NCI-H2081 treated with DMSO at 0.1 percent for 48 hours (cell line): ENCODE data around the gene HECW1.
"Not testable (repeated sequence)": the region's sequence is repeated elsewhere in the genome, so short reads cannot be mapped to it uniquely, and the experiment has no call there.

Source experiments
- DNase-seq: peaks from one replicate; lab custom pipeline; 2025; lab: John Stamatoyannopoulos, UW

HECW1 gene

DNA sequence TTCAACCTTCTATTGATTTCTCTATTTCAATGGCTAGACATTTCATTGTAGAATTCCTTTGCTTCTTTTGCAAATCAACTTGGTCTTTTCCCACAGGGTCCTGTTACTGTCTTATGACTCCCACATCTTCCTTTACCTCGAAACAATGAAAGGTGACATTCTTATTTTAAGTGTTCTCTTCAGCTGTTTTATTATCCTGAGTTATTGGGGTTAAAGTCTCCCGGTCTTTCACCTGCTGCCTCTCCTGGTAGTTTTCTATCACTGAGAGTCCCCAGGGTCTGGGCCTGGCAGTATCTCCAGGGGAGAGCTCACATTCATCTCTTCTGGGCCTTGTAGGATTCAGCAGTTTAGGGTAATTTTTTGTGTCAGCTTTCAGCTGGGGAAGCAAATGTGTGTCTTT, 95.8 kb downstream of the HECW1 start:
- no peak for DNase-seq

- not testable (repeated sequence) for DNase-seq
Measured at GRCh38 chr7:43210539-43210938, 98.1 kb downstream of the HECW1 start.

DNA sequence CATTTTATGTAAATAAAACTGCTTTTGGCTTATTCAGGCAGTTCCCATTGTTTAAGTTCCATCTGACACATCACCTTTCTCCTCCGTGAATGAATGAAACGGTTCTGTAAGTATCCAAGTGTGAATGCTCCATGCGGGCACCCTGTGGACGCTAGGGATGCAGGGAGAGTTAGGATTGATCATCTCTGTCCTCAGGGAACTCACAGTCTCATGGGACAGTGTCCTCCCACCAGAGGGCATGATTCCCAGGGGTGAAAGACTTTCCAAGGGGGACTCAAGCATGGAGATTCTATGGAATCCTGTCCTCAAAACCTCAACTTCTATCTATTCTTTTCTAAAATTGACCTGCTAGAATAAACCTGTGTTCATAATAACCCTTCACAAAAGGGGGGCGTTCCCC, 98.8 kb downstream of the HECW1 start:
- no peak for DNase-seq

DNA sequence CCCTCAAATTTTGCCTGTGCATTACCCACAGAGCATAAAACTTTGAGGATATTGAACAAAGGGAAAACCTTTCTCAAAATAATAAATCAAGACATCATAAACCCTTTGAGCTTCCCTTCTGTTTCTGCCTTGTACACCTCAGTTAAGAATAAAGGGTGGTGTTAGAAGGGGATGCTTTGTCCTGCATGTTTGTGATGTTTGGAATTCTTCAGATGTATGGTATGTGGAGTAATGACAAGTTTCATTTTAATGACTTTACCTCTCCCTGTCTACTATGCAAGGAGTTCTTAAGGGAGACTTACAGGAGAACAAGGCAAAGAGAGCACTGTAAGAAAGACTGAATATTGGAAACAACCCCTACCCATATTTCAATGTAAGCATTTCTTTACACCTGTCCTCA, 99.2 kb downstream of the HECW1 start:
- DNase-seq = no peak

- no peak for DNase-seq
Measured at GRCh38 chr7:43212921-43213320, 100.5 kb downstream of the HECW1 start.

GRCh38 chr7:43215061-43215460, 102.6 kb downstream of the HECW1 start:
- no peak for DNase-seq

GRCh38 chr7:43217055-43217454, 104.6 kb downstream of the HECW1 start:
- no peak for DNase-seq

GRCh38 chr7:43218901-43219300, 106.5 kb downstream of the HECW1 start:
- not testable (repeated sequence) for DNase-seq

- no peak for DNase-seq
Measured at GRCh38 chr7:43220250-43220649, 107.8 kb downstream of the HECW1 start.

- no peak for DNase-seq
Measured at GRCh38 chr7:43220742-43221141, 108.3 kb downstream of the HECW1 start.

- no peak for DNase-seq
Measured at GRCh38 chr7:43229801-43230200, 117.4 kb downstream of the HECW1 start.

GRCh38 chr7:43232366-43232765, 119.9 kb downstream of the HECW1 start:
- no peak for DNase-seq

GRCh38 chr7:43234073-43234472, 121.6 kb downstream of the HECW1 start:
- no peak for DNase-seq

GRCh38 chr7:43234968-43235367, 122.5 kb downstream of the HECW1 start:
- no peak for DNase-seq

GRCh38 chr7:43240565-43240964, 128.1 kb downstream of the HECW1 start:
- DNase-seq = no peak

GRCh38 chr7:43242628-43243255, 130.3 kb downstream of the HECW1 start:
- no peak for DNase-seq

DNA sequence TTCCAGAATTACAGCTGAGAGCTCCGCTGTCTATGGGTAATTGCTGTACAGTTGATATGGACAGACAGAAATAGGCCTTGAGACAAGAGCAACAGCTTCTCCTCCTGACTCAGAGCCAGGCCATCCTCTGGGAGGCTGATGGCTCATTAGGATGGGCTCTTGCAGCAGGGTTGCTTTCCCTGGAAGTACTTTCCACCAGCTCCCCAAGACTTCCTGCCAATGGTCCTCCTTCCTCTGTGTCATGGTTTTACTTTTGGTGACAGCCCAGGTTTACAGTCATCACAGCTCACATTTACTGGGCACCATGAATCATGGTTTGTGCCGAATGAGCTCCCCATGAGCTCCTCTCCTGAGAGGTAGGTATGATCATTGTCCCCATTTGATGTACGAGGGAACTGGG, 131.8 kb downstream of the HECW1 start:
- DNase-seq = no peak

DNA sequence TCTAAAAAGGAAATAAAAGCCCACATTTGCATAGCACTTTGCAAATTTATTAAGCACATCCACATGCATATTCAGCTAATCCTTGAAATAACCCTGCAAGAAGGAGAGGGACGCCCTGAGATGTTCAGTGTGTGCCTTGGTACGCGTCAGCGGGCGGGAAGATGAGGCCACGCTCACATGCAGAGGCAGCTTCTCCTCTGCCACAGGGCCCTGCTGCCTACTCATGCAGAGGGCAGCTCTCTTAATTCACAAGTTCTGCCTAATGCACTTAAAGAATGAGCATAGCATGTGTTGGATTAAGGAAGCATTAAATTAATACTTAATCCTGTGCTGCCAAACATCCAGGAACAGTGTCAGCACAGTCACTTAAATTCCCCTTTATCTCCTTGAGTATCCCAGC, 132.3 kb downstream of the HECW1 start:
- DNase-seq = no peak

DNA sequence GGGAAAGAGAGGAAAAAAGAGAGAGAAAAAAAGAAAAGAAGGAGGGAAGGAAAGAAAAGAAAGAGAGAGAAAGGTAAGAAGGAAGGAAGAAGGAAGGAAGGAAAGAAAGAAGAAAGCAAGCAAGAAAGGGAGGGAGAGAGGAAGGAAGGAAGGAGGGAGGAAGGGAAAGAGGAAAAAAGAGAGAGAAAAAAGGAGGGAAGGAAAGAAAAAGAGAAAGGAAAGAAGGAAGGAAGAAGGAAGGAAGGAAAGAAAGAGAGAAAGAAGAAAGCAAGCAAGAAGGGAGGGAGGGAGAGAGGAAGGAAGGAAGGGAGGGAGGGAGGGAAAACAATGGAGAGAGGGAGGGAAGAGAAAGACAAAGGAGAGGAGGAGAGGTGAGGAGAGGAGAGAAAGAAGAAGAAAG, 135.3 kb downstream of the HECW1 start:
- DNase-seq = no peak

GRCh38 chr7:43248553-43248952, 136.1 kb downstream of the HECW1 start:
- no peak for DNase-seq

DNA sequence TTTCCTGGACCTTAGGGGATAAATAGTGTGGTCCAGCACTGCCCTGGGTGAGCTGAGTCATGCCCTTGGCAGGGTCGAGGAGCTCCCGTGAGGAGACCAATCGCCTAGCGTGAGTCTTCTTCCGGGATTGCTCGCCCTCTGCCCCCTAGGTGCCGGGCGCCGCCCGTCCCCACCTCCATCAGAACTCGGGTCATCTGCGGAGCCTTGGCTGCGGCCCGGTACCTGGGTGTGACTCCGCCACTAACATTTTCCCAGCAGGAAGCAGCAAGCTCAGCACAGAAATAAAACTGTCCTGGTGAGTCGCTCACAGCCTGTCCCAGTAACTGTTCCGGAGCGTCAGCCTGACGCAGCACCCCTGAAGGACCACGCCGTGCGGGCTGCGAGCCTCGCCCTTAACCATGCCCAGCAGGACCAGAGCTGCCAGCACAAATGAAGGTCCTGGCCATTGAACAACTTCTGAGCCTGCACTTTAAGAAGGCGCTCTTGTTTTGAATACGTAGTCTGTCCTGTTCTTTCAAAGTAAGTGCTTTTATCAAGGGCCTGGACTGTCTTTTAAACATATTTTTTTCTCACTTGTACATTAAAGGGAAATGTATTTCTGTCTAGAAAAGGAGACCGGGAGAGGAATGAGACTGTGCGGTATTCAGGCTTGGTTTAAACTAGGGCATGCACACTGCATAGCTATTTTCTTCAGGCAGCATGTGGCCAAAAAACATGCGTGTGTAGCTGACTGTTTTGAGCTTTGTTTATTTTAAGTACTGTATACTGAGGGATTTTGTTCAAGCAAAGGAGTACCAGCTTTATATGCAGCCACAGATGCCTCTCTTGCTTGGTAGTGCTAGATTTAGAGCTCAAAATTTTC, 136.7 kb downstream of the HECW1 start:
- no peak for DNase-seq

- DNase-seq = no peak
Measured at GRCh38 chr7:43249823-43250145, 137.3 kb downstream of the HECW1 start.

GRCh38 chr7:43260980-43261878, 148.8 kb downstream of the HECW1 start:
- no peak for DNase-seq
